Measurements from ENCODE around the gene SEMA3D. TPM values are rescaled to one million over a fixed set of nuclear protein-coding genes. Genes with fewer than 3 reads are reported as not detected.

SEMA3D gene
- polyA plus RNA-seq, 1 experiment, result 7.4 TPM

DNA sequence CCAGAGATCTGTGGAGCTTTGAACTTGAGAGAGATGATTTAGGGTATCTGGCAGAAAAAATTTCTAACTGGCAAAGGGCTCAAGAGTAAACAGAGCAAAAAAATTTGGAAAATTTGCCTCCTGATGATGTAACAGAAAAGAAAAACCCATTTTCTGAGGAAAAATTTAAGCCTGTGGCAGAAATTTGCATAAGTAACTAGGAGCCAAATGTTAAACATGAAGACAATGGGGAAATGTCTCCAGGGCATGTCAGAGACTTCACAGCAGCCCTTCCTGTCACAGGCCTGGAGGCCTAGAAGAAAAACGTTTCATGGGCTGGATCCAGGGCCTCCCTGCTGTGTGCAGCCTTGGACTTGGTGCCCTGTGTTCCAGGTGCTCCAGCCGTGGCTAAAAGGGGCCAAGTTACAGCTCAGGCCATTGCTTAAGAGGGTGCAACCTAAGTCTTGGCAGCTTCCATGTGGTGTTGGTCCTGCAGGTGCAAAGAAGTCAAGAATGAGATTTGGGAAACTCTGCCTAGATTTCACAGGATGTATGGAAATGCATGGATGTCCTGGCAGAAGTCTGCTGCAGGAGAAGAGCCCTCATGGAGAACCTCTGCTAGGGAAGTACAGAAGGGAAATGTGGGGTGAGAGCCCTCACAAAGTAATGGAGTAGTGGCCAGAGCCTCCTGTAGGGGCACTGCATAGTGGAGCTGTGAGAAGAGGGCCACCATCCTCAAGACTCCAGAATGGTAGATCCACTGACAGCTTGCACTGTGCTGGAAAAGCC lies 8.1 kb downstream of the SEMA3D start:
- POLR2A ChIA-PET, result no interaction called here
- CTCF ChIA-PET, result no interaction called here
- H3K27ac ChIP-seq (ENCODE audit: low read depth, low read length), result no peak overlapping the region
- H3K4me3 ChIP-seq (ENCODE audit: low read depth, low read length), result no peak overlapping the region
- no peak for DNase-seq (ENCODE audit: low read depth, low spot score)
- TF ChIP-seq, protein P1, sequence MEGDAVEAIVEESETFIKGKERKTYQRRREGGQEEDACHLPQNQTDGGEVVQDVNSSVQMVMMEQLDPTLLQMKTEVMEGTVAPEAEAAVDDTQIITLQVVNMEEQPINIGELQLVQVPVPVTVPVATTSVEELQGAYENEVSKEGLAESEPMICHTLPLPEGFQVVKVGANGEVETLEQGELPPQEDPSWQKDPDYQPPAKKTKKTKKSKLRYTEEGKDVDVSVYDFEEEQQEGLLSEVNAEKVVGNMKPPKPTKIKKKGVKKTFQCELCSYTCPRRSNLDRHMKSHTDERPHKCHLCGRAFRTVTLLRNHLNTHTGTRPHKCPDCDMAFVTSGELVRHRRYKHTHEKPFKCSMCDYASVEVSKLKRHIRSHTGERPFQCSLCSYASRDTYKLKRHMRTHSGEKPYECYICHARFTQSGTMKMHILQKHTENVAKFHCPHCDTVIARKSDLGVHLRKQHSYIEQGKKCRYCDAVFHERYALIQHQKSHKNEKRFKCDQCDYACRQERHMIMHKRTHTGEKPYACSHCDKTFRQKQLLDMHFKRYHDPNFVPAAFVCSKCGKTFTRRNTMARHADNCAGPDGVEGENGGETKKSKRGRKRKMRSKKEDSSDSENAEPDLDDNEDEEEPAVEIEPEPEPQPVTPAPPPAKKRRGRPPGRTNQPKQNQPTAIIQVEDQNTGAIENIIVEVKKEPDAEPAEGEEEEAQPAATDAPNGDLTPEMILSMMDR (IDR thresholded peaks at IDR 0.05; ENCODE audit: low read depth, low read length), result no peak
- no peaks in the 10 kb centered on the region for H3K27me3 ChIP-seq (ENCODE audit: control insufficient read depth, insufficient read depth, low read length)
- H3K9me3 ChIP-seq (ENCODE audit: control insufficient read depth, insufficient read depth, low read length), result peaks cover 17% of the 10 kb centered on the region; the same call in 1 of the 2 replicates

DNA sequence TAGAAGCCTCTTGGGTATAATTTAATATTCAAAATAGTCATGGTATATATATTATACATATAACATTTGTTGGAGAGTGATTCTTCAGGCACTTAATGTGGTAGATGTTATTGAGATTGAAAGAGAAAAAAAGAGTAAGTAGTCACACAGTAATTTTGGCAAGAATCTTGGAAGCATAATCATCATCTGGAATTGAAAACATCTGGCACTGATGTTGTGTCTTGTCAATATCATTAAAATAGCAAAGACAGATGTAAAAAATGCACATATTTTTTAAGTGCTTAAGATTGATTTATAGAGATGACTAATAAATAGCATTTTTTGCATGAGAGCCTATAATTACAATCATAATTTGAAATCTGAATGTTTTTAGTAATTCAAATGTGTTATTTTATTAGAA lies 9.5 kb downstream of the SEMA3D start:
- TF ChIP-seq, protein P1 (IDR thresholded peaks at IDR 0.05; ENCODE audit: low read depth, low read length), result no peak
- ChIA-PET POLR2A (no interaction called here), CTCF (no interaction called here)
- no peaks in the 10 kb centered on the region for H3K27me3 ChIP-seq (ENCODE audit: control insufficient read depth, insufficient read depth, low read length)
- no peak for DNase-seq (ENCODE audit: low read depth, low spot score)
- no peak overlapping the region for H3K4me3 ChIP-seq (ENCODE audit: low read depth, low read length)
- H3K9me3 ChIP-seq (ENCODE audit: control insufficient read depth, insufficient read depth, low read length), result peaks cover 17% of the 10 kb centered on the region; the same call in 1 of the 2 replicates
- no peak overlapping the region for H3K27ac ChIP-seq (ENCODE audit: low read depth, low read length)

DNA sequence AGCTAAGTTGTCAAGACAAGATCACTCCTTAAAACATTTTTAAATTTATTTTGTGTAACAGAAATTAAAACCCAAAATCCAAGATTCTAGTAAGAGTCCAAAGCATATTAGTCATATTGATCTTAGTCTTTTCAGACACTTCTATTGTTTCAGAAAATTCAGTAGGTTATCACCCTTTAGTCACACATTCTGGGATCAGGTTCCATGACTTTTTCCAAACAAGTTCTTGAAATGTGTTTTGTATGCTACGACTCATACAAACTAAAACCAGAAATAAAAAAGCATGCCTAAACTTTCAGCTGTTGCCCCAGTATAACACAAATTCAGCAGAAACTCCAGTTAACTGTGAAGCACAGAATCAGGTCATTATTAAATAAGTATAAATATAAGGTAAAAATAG lies 10.7 kb downstream of the SEMA3D start:
- ChIA-PET POLR2A (no interaction called here), CTCF (interaction anchor here (1.3 kb wide), 1 partner anchor 135 kb away, joined by 3 read pairs; no protein-coding TSS in a partner anchor)
- no peak overlapping the region for H3K4me3 ChIP-seq (ENCODE audit: low read depth, low read length)
- no peak for DNase-seq (ENCODE audit: low read depth, low spot score)
- no peak overlapping the region for H3K27ac ChIP-seq (ENCODE audit: low read depth, low read length)
- TF ChIP-seq, protein P1 (IDR thresholded peaks at IDR 0.05; ENCODE audit: low read depth, low read length), result no peak
- peaks cover 17% of the 10 kb centered on the region; the same call in 1 of the 2 replicates for H3K9me3 ChIP-seq (ENCODE audit: control insufficient read depth, insufficient read depth, low read length)
- H3K27me3 ChIP-seq (ENCODE audit: control insufficient read depth, insufficient read depth, low read length), result no peaks in the 10 kb centered on the region

DNA sequence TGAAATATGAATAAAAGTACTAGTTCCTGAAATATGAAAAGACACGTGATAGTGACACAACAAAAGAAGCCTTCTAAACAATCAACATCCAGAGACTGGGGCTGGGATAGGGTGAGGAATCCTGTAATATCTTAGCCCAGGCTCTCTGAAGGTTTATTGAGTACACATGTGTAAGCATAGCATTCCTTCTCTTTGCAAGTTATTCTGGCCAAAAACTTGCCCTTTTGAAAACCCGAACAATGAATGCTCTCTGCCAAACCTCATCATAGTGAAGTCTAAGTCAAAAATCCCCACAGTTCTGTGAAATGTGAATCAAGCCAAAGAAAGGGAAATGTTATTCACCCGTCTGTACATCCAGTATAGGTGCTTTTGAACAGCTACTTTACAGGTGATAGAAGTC lies 11.6 kb downstream of the SEMA3D start:
- POLR2A ChIA-PET, result no interaction called here
- H3K9me3 ChIP-seq (ENCODE audit: control insufficient read depth, insufficient read depth, low read length), result peaks cover 17% of the 10 kb centered on the region; the same call in 1 of the 2 replicates
- TF ChIP-seq, protein P1 (IDR thresholded peaks at IDR 0.05; ENCODE audit: low read depth, low read length), result no peak
- no peaks in the 10 kb centered on the region for H3K27me3 ChIP-seq (ENCODE audit: control insufficient read depth, insufficient read depth, low read length)
- no peak for DNase-seq (ENCODE audit: low read depth, low spot score)
- H3K27ac ChIP-seq (ENCODE audit: low read depth, low read length), result no peak overlapping the region
- no peak overlapping the region for H3K4me3 ChIP-seq (ENCODE audit: low read depth, low read length)
- CTCF ChIA-PET, result no interaction called here

DNA sequence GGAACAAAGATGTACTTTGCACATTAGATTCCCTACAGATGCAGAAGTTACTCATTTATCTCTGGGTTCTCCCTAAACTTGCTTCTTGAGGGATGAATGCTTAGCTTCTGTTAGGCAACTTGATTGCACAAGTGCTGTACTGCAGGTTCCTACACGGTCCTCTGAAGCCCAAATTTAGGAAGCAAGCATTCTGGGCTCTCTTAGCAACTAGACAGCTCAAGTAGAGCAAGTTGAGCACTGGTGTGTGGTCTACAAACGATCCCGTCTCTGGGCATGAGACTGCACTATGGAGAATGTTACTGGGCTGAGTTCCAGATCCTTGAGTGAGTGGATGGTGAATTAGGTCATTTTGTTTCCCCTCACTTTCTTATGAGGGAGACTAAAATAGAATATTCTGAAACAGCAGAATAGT lies 14.3 kb downstream of the SEMA3D start:
- POLR2A ChIA-PET, result no interaction called here
- CTCF ChIA-PET, result interaction anchor here (1.0 kb wide), 1 partner anchor 131 kb away, joined by 4 read pairs; no protein-coding TSS in a partner anchor
- Histone ChIP-seq H3K4me3 (ENCODE audit: low read depth, low read length) (no peak overlapping the region), H3K27ac (ENCODE audit: low read depth, low read length) (peak overlapping the region; percentile 22), H3K9me3 (ENCODE audit: control insufficient read depth, insufficient read depth, low read length) (no peaks in the 10 kb centered on the region), H3K27me3 (ENCODE audit: control insufficient read depth, insufficient read depth, low read length) (no peaks in the 10 kb centered on the region)
- TF ChIP-seq, protein P1 (IDR thresholded peaks at IDR 0.05; ENCODE audit: low read depth, low read length), result no peak
- DNase-seq (ENCODE audit: low read depth, low spot score), result peak; percentile 69

All from AG04450 (cell line).